Breast epithelium (tissue), 3 donors: ENCODE results near the gene PRKX.

Source experiments
- POLR2AphosphoS5 ChIP-seq, 3 donors: sonication (generic); formaldehyde crosslinking; IDR thresholded peaks; one replicate each; pipeline ENCODE4 v1.6.1; 2017; ENCODE audit warnings: antibody characterized with exemption in 3 of 3
- TF ChIP-seq, protein P1 (sequence below), 3 donors: fragments of 450-650 bp; IDR thresholded peaks; one replicate each; pipeline ENCODE4 v1.5.1; 2016 to 2017; ENCODE audit warnings: antibody characterized with exemption in 3 of 3, mild to moderate bottlenecking in 3 of 3, moderate library complexity in 3 of 3

DNA sequence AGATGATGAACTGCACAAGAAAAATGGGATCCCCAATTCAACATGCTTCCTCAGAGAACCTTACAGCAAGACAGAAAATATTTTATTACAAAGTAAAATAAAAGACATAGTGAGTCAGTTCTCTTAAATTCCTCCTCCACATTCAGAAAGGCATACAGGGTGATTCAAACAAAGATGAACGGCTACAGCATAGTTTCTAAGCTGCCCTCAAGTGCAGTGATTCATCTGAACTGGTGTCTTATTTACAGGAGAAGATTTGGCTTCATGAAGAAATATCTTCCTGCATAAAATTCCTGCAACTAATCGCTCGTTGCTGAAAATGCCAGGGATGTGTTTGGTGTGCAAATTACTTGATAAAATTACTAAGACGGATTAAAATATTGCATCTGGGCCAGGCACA lies 103.6 kb downstream of the PRKX start:
- TF ChIP-seq, protein P1, sequence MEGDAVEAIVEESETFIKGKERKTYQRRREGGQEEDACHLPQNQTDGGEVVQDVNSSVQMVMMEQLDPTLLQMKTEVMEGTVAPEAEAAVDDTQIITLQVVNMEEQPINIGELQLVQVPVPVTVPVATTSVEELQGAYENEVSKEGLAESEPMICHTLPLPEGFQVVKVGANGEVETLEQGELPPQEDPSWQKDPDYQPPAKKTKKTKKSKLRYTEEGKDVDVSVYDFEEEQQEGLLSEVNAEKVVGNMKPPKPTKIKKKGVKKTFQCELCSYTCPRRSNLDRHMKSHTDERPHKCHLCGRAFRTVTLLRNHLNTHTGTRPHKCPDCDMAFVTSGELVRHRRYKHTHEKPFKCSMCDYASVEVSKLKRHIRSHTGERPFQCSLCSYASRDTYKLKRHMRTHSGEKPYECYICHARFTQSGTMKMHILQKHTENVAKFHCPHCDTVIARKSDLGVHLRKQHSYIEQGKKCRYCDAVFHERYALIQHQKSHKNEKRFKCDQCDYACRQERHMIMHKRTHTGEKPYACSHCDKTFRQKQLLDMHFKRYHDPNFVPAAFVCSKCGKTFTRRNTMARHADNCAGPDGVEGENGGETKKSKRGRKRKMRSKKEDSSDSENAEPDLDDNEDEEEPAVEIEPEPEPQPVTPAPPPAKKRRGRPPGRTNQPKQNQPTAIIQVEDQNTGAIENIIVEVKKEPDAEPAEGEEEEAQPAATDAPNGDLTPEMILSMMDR (IDR thresholded peaks at IDR 0.05): no peak
- TF ChIP-seq POLR2AphosphoS5 (IDR thresholded peaks at IDR 0.05): no peak
